ENCODE measurements around the gene LIMS2. TPM values are rescaled to one million over a fixed set of nuclear protein-coding genes. Genes with fewer than 3 reads are reported as not detected.

The LIMS2 gene
- total and polyA plus RNA-seq, 2 of the 8 experiments (the other 6 are each of a cell fraction or from before 2014, with no cell fraction given), result 3.3 to 4.8 TPM

GRCh38 chr2:127673291-127674069, 1.9 kb downstream of the LIMS2 start:
- no peak overlapping the region for H4K8ac ChIP-seq (ENCODE audit: extremely low read depth, insufficient read depth, low read length)
- FAIRE-seq, result no peak
- H3K23me2 ChIP-seq (ENCODE audit: low read depth, low read length), result peaks cover 2% of the 10 kb centered on the region; the same call in 1 of the 2 replicates
- no peaks in the 10 kb centered on the region for H4K20me1 ChIP-seq (replicated peaks in 1 of 2; ENCODE audit: control insufficient read depth in 1 of 2, insufficient read depth in 2 of 2, low read length in 2 of 2)
- no peak overlapping the region for H3K14ac ChIP-seq (ENCODE audit: insufficient read length)
- H3K4me3 ChIP-seq (ENCODE audit: extremely low read depth in 1 of 4, insufficient read depth in 2 of 4, low read depth in 3 of 4, low read length in 4 of 4), result no peak overlapping the region
- H3K79me1 ChIP-seq (ENCODE audit: low read depth, low read length), result peaks cover 2% of the 10 kb centered on the region; the same call in 1 of the 2 replicates
- peaks cover 0 to 4% (median 0%) of the 10 kb centered on the region in 4 experiments; a peak in 3 of 7 replicates for H3K4me1 ChIP-seq (replicated peaks in 1 of 4; ENCODE audit: control insufficient read depth in 3 of 4, insufficient read depth in 4 of 4, low read length in 3 of 4)
- H3K27me3 ChIP-seq (replicated peaks in 1 of 4; ENCODE audit: control insufficient read depth in 3 of 4, extremely low read depth in 1 of 4, insufficient read depth in 3 of 4, low read length in 3 of 4), result peaks cover 10 to 55% (median 33%) of the 10 kb centered on the region in 4 experiments
- no peak overlapping the region for H2BK15ac ChIP-seq (ENCODE audit: low read length)
- POLR2A ChIA-PET (ENCODE audit: partially characterized antibody), result interaction anchor here (1.2 to 4.9 kb wide), 2 partner anchors 9 to 28 kb away, joined by 3 to 21 read pairs; partner anchors contain the start of gene SFT2D3
- no peak overlapping the region for H2BK5ac ChIP-seq (ENCODE audit: low read depth, low read length)
- no peak overlapping the region for H4K91ac ChIP-seq (replicated peaks; ENCODE audit: insufficient read length, low read length)
- H3K27ac ChIP-seq (ENCODE audit: low read depth, low read length), result no peak overlapping the region
- CTCF ChIA-PET (ENCODE audit: partially characterized antibody), result interaction anchor here (0.8 to 4.1 kb wide), 9 partner anchors 10 to 82 kb away, joined by 3 to 34 read pairs (median 4); no protein-coding TSS in a partner anchor
- no peak overlapping the region for H3K4ac ChIP-seq (replicated peaks; ENCODE audit: insufficient read length, low read depth, low read length)
- H2AK5ac ChIP-seq (ENCODE audit: low read depth, low read length), result no peak overlapping the region
- no peak overlapping the region for H3K23ac ChIP-seq (ENCODE audit: insufficient read length)
- no peaks in the 10 kb centered on the region for H3K79me2 ChIP-seq (ENCODE audit: control insufficient read depth in 1 of 2, insufficient read depth in 2 of 2, low read length in 2 of 2)
- H2AFZ ChIP-seq (ENCODE audit: low read length), result no peak overlapping the region
- H3K18ac ChIP-seq (ENCODE audit: extremely low read depth, low read length), result no peak overlapping the region
- no peaks in the 10 kb centered on the region for H3K9me3 ChIP-seq (ENCODE audit: insufficient read depth in 2 of 2, low read depth in 1 of 2, low read length in 1 of 2)
- DNase-seq (ENCODE audit: low read depth in 1 of 2, low spot score in 2 of 2), result peak in 1 of 2 experiments; percentile 46
- H2BK120ac ChIP-seq (replicated peaks; ENCODE audit: low read depth, low read length), result no peak overlapping the region
- no peak overlapping the region for H2BK20ac ChIP-seq (ENCODE audit: low read length)
- H3K9ac ChIP-seq (replicated peaks in 1 of 4; ENCODE audit: extremely low read depth in 1 of 4, low read depth in 3 of 4, low read length in 3 of 4), result no peak overlapping the region
- no peaks in the 10 kb centered on the region for H3K36me3 ChIP-seq (ENCODE audit: control insufficient read depth in 2 of 4, insufficient read depth in 4 of 4, low read length in 3 of 4)
- 90% methylated on average over 17 of the region's 17 CpGs; no CpG with 5 or more reads in 1 of the 2 experiments for WGBS, 2 experiments (ENCODE audit: extremely low coverage in 1 of 2, insufficient coverage in 1 of 2, insufficient read length in 1 of 2, insufficient replicate concordance in 2 of 2, low coverage in 1 of 2, low lambda C conversion rate in 2 of 2, missing lambda C conversion rate in 1 of 2)
- no peak overlapping the region; a peak in 1 of 4 replicates for H3K4me2 ChIP-seq (ENCODE audit: insufficient read depth in 1 of 2, low read depth in 2 of 2, low read length in 2 of 2)
- peak overlapping the region; percentile 27; the same call in 1 of the 2 replicates for H2BK12ac ChIP-seq (ENCODE audit: low read depth, low read length)
- no peak overlapping the region for H3K56ac ChIP-seq (replicated peaks; ENCODE audit: insufficient read length, low read depth, low read length)
- no peak overlapping the region for H4K5ac ChIP-seq (ENCODE audit: insufficient read length, low read depth, low read length)
- TF ChIP-seq SP1 (IDR thresholded peaks at IDR 0.05; ENCODE audit: low read depth, low read length) (no peak), HDAC2 (IDR thresholded peaks at IDR 0.05; ENCODE audit: borderline replicate concordance in 1 of 2, low read depth in 2 of 2, low read length in 2 of 2) (no peak), KDM5A (IDR thresholded peaks at IDR 0.05; ENCODE audit: low read length) (no peak), RFX5 (IDR thresholded peaks at IDR 0.05; ENCODE audit: borderline replicate concordance, low read depth, low read length) (no peak), CREB1 (IDR thresholded peaks at IDR 0.05) (no peak), POLR2AphosphoS5 (IDR thresholded peaks at IDR 0.05; ENCODE audit: low read depth, low read length) (no peak), NANOG (IDR thresholded peaks at IDR 0.05; ENCODE audit: insufficient read depth, low read depth, low read length, poor library complexity, severe bottlenecking) (no peak), POU5F1 (IDR thresholded peaks at IDR 0.05; ENCODE audit: low read depth, low read length) (no peak), ATF2 (IDR thresholded peaks at IDR 0.05; ENCODE audit: low read length) (no peak), KDM1A (IDR thresholded peaks at IDR 0.05; ENCODE audit: borderline replicate concordance, low read length) (no peak), SP2 (IDR thresholded peaks at IDR 0.05; ENCODE audit: low read length) (no peak)
